ENCODE results near the gene RNF157.

- TF ChIP-seq SP1 (IDR thresholded peaks at IDR 0.05) = no peak
- TF ChIP-seq FOXM1 (IDR thresholded peaks at IDR 0.05; ENCODE audit: borderline replicate concordance) = no peak
- no peak for TF ChIP-seq PKNOX1 (IDR thresholded peaks at IDR 0.05)
- TF ChIP-seq TARDBP (IDR thresholded peaks at IDR 0.05) = no peak
- TF ChIP-seq HDGF (IDR thresholded peaks at IDR 0.05; ENCODE audit: borderline replicate concordance) = no peak
- no peak for TF ChIP-seq NFRKB (IDR thresholded peaks at IDR 0.05)
- TF ChIP-seq FOXA1 (IDR thresholded peaks at IDR 0.05) = no peak
- no peak for TF ChIP-seq SUZ12 (IDR thresholded peaks at IDR 0.05)
Observed at GRCh38 chr17:76153640-76154039, 86.7 kb downstream of the RNF157 start.

All from HEK293T (cell line).